HepG2 (cell line): ENCODE results near the gene GPR139. TPM values are rescaled to one million over a fixed set of nuclear protein-coding genes. Genes with fewer than 3 reads are reported as not detected.

Experiments used
- FOSL2 ChIP-seq: sonication (generic); formaldehyde crosslinking; IDR thresholded peaks from 2 replicates; pipeline ENCODE4 v1.4.0; 2020; ENCODE audit warnings: missing genetic modification reagents
- SMAD9 ChIP-seq: sonication (generic); formaldehyde crosslinking; IDR thresholded peaks from 2 replicates; pipeline ENCODE4 v1.5.1; 2020; ENCODE audit warnings: mild to moderate bottlenecking, missing genetic modification reagents
- SP4 ChIP-seq: sonication (generic); formaldehyde crosslinking; IDR thresholded peaks from 2 replicates; pipeline ENCODE4 v1.8.1; 2023; ENCODE audit warnings: mild to moderate bottlenecking, missing genetic modification reagents
- TARDBP ChIP-seq: sonication (generic); formaldehyde crosslinking; IDR thresholded peaks from 2 replicates; pipeline ENCODE4 v1.8.0; 2022; ENCODE audit warnings: mild to moderate bottlenecking, missing genetic modification reagents
- ZFP62 ChIP-seq: sonication (generic); formaldehyde crosslinking; IDR thresholded peaks from 2 replicates; pipeline ENCODE4 v1.4.0; 2020; ENCODE audit warnings: missing genetic modification reagents
- ZNF891 ChIP-seq: sonication (generic); formaldehyde crosslinking; IDR thresholded peaks from 2 replicates; pipeline ENCODE4 v1.5.0; 2020; ENCODE audit warnings: mild to moderate bottlenecking, missing genetic modification reagents
- polyA plus RNA-seq, 8 experiments: library from polyadenylated mRNA; depleted of rRNA in 3 of 8; stranded (reverse) in 7 of 8; unstranded in 1 of 8; fragments of >200 nt; fragmentation: Illumina TruSeq in 4 of 8; extraction: Trizol in 4 of 8; gene quantifications; 2 replicates each; pipeline versions ENCODE4 v1.2.1 to v1.2.3, GENCODE V29; 2011 to 2016; ENCODE audit warnings: low read depth in 4 of 8, missing spikeins in 1 of 8, mixed read lengths in 1 of 8; ENCODE audit not compliant: insufficient read depth in 1 of 8
- total RNA-seq, 5 experiments: library from RNA; depleted of rRNA; stranded (reverse); fragments of >200 nt; fragmentation: Illumina TruSeq; extraction: Trizol; gene quantifications; 2 replicates each; pipeline ENCODE4 v1.2.3, GENCODE V29; 2016; ENCODE audit warnings: low read depth in 1 of 5
- TF ChIP-seq, protein P1 (sequence below): sonication (generic); formaldehyde crosslinking; IDR thresholded peaks from 2 replicates; pipeline ENCODE4 v1.8.1; 2023; ENCODE audit warnings: mild to moderate bottlenecking, inconsistent platforms, moderate library complexity, missing genetic modification reagents, borderline replicate concordance
- TF ChIP-seq, protein P2 (sequence below): sonication (generic); formaldehyde crosslinking; IDR thresholded peaks from 2 replicates; pipeline ENCODE4 v1.4.0; 2020; ENCODE audit warnings: missing genetic modification reagents
- TF ChIP-seq, protein P3 (sequence below): sonication (generic); formaldehyde crosslinking; IDR thresholded peaks from 2 replicates; pipeline ENCODE4 v1.5.0; 2020; ENCODE audit warnings: mild to moderate bottlenecking, missing genetic modification reagents
- TF ChIP-seq, protein P4 (sequence below): sonication (generic); formaldehyde crosslinking; IDR thresholded peaks from 2 replicates; pipeline ENCODE4 v1.4.0; 2020; ENCODE audit warnings: low read depth, mild to moderate bottlenecking, missing genetic modification reagents
- TF ChIP-seq, protein P5 (sequence below): sonication (generic); formaldehyde crosslinking; IDR thresholded peaks from 2 replicates; pipeline ENCODE4 v1.5.0; 2020; ENCODE audit warnings: missing genetic modification reagents, mild to moderate bottlenecking, borderline replicate concordance
- TF ChIP-seq, protein P6 (sequence below): sonication (generic); formaldehyde crosslinking; IDR thresholded peaks from one replicate; pipeline ENCODE4 v1.5.1; 2020; ENCODE audit warnings: mild to moderate bottlenecking, missing genetic modification reagents; ENCODE audit errors: not compliant biosample characterization

GPR139 gene
- total and polyA plus RNA-seq, 2 of the 13 experiments (the other 11 are each of a cell fraction or from before 2014, with no cell fraction given), result not detected

DNA sequence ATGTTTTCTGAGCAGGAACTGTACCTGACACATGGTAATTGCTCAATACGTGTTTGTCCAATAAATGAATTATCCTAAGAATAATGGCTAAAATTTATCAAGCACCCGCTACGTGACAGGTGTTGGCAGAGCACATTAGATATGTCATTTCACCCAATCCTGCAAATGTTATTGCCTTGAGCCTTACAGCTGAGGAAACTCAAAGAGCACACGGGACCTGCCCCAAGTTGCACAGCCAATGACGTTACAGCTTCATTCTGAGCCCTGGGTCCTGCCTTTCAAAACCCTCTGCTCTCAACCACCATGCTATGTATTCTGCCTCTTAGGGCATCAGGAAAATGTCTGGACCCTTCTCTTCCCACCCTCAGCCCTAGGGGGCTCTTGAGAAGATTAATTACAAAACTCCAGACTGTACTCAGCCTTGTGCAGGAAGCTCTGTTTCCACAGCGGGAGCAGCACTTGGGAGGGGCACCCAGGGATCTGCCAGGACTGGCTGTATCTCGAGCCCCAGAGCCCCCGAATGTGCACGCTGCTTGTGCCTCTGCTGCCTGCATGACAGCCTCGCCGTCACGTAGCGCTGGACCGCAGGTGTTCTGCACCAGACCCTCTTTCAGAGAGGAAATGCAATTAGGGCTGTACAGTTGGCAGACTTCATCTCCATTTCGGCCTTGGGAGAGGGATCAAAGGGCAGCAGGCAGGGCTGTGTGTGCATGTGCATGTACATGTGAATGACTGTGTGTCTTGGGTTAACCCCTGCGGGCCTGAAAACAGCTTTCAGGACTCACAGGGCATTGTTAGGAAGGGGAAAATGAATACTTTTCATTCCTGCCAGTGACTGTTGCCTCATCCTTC is 71.6 kb downstream of the GPR139 start (continued):
- TF ChIP-seq, protein P1, sequence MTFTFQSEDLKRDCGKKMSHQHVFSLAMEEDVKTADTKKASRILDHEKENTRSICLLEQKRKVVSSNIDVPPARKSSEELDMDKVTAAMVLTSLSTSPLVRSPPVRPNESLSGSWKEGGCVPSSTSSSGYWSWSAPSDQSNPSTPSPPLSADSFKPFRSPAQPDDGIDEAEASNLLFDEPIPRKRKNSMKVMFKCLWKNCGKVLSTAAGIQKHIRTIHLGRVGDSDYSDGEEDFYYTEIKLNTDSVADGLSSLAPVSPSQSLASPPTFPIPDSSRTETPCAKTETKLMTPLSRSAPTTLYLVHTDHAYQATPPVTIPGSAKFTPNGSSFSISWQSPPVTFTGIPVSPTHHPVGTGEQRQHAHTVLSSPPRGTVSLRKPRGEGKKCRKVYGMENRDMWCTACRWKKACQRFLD (CRISPR knock-in tag), result no peak
- TF ChIP-seq, protein P2, sequence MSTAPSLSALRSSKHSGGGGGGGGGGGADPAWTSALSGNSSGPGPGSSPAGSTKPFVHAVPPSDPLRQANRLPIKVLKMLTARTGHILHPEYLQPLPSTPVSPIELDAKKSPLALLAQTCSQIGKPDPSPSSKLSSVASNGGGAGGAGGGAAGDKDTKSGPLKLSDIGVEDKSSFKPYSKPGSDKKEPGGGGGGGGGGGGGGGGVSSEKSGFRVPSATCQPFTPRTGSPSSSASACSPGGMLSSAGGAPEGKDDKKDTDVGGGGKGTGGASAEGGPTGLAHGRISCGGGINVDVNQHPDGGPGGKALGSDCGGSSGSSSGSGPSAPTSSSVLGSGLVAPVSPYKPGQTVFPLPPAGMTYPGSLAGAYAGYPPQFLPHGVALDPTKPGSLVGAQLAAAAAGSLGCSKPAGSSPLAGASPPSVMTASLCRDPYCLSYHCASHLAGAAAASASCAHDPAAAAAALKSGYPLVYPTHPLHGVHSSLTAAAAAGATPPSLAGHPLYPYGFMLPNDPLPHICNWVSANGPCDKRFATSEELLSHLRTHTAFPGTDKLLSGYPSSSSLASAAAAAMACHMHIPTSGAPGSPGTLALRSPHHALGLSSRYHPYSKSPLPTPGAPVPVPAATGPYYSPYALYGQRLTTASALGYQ, result no peak
- 0 out of 2 replicates have a peak, but pooled peaks have one; percentile 42 for TF ChIP-seq ZNF891 (CRISPR knock-in tag)
- TF ChIP-seq SP4 (CRISPR knock-in tag), result no peak
- TF ChIP-seq, protein P3, sequence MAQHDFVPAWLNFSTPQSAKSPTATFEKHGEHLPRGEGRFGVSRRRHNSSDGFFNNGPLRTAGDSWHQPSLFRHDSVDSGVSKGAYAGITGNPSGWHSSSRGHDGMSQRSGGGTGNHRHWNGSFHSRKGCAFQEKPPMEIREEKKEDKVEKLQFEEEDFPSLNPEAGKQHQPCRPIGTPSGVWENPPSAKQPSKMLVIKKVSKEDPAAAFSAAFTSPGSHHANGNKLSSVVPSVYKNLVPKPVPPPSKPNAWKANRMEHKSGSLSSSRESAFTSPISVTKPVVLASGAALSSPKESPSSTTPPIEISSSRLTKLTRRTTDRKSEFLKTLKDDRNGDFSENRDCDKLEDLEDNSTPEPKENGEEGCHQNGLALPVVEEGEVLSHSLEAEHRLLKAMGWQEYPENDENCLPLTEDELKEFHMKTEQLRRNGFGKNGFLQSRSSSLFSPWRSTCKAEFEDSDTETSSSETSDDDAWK (CRISPR knock-in tag), result no peak
- TF ChIP-seq FOSL2, result peak; percentile 70
- TF ChIP-seq, protein P4, sequence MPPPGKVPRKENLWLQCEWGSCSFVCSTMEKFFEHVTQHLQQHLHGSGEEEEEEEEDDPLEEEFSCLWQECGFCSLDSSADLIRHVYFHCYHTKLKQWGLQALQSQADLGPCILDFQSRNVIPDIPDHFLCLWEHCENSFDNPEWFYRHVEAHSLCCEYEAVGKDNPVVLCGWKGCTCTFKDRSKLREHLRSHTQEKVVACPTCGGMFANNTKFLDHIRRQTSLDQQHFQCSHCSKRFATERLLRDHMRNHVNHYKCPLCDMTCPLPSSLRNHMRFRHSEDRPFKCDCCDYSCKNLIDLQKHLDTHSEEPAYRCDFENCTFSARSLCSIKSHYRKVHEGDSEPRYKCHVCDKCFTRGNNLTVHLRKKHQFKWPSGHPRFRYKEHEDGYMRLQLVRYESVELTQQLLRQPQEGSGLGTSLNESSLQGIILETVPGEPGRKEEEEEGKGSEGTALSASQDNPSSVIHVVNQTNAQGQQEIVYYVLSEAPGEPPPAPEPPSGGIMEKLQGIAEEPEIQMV (CRISPR knock-in tag), result peak; percentile 47; the same call in 1 of the 2 replicates
- TF ChIP-seq, protein P5, sequence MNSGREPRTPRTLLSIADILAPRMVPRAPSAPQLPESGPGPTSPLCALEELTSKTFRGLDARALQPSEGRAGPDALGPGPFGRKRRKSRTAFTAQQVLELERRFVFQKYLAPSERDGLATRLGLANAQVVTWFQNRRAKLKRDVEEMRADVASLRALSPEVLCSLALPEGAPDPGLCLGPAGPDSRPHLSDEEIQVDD (CRISPR knock-in tag), result peak; percentile 83; the same call in 1 of the 2 replicates
- no peak for TF ChIP-seq SMAD9 (CRISPR knock-in tag)
- TF ChIP-seq, protein P6, sequence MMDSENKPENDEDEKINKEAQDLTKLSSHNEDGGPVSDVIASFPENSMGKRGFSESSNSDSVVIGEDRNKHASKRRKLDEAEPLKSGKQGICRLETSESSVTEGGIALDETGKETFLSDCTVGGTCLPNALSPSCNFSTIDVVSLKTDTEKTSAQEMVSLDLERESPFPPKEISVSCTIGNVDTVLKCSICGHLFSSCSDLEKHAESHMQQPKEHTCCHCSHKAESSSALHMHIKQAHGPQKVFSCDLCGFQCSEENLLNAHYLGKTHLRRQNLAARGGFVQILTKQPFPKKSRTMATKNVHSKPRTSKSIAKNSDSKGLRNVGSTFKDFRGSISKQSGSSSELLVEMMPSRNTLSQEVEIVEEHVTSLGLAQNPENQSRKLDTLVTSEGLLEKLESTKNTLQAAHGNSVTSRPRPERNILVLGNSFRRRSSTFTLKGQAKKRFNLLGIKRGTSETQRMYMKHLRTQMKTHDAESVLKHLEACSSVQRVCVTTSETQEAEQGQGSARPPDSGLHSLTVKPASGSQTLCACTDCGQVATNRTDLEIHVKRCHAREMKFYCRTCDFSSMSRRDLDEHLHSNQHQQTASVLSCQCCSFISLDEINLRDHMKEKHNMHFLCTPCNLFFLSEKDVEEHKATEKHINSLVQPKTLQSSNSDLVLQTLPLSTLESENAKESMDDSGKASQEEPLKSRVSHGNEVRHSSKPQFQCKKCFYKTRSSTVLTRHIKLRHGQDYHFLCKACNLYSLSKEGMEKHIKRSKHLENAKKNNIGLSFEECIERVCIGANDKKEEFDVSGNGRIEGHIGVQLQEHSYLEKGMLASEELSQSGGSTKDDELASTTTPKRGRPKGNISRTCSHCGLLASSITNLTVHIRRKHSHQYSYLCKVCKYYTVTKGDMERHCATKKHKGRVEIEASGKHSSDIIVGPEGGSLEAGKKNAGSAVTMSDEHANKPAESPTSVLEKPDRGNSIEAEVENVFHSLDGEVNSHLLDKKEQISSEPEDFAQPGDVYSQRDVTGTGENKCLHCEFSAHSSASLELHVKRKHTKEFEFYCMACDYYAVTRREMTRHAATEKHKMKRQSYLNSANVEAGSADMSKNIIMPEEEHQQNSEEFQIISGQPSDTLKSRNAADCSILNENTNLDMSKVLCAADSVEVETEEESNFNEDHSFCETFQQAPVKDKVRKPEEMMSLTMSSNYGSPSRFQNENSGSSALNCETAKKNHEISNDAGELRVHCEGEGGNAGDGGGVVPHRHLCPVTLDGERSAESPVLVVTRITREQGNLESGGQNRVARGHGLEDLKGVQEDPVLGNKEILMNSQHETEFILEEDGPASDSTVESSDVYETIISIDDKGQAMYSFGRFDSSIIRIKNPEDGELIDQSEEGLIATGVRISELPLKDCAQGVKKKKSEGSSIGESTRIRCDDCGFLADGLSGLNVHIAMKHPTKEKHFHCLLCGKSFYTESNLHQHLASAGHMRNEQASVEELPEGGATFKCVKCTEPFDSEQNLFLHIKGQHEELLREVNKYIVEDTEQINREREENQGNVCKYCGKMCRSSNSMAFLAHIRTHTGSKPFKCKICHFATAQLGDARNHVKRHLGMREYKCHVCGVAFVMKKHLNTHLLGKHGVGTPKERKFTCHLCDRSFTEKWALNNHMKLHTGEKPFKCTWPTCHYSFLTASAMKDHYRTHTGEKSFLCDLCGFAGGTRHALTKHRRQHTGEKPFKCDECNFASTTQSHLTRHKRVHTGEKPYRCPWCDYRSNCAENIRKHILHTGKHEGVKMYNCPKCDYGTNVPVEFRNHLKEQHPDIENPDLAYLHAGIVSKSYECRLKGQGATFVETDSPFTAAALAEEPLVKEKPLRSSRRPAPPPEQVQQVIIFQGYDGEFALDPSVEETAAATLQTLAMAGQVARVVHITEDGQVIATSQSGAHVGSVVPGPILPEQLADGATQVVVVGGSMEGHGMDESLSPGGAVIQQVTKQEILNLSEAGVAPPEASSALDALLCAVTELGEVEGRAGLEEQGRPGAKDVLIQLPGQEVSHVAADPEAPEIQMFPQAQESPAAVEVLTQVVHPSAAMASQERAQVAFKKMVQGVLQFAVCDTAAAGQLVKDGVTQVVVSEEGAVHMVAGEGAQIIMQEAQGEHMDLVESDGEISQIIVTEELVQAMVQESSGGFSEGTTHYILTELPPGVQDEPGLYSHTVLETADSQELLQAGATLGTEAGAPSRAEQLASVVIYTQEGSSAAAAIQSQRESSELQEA (CRISPR knock-in tag), result peak; percentile 34
- no peak for TF ChIP-seq ZFP62 (CRISPR knock-in tag)
- peak; percentile 59; the same call in 1 of the 2 replicates for TF ChIP-seq TARDBP (CRISPR knock-in tag)
